Measurements from ENCODE around the gene LRFN3.

- TF ChIP-seq, protein P1, sequence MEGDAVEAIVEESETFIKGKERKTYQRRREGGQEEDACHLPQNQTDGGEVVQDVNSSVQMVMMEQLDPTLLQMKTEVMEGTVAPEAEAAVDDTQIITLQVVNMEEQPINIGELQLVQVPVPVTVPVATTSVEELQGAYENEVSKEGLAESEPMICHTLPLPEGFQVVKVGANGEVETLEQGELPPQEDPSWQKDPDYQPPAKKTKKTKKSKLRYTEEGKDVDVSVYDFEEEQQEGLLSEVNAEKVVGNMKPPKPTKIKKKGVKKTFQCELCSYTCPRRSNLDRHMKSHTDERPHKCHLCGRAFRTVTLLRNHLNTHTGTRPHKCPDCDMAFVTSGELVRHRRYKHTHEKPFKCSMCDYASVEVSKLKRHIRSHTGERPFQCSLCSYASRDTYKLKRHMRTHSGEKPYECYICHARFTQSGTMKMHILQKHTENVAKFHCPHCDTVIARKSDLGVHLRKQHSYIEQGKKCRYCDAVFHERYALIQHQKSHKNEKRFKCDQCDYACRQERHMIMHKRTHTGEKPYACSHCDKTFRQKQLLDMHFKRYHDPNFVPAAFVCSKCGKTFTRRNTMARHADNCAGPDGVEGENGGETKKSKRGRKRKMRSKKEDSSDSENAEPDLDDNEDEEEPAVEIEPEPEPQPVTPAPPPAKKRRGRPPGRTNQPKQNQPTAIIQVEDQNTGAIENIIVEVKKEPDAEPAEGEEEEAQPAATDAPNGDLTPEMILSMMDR (conservative IDR thresholded peaks at IDR 0.05; ENCODE audit: low read length), result no peak
- TF ChIP-seq EZH2phosphoT487 (IDR thresholded peaks at IDR 0.05; ENCODE audit: borderline replicate concordance, low read depth, low read length), result no peak
These were observed 4.1 kb downstream of the LRFN3 start for GRCh38 chr19:35940078-35940775.

All from OCI-LY7 (cell line).